ENCODE results near the gene PPM1H. TPM values are rescaled to one million over a fixed set of nuclear protein-coding genes. Genes with fewer than 3 reads are reported as not detected.
"Not testable (repeated sequence)": the region's sequence is repeated elsewhere in the genome, so short reads cannot be mapped to it uniquely, and the experiment has no call there.

The PPM1H gene
- total RNA-seq, 5 donors from 2014 or later (not counting 1 experiment from before 2014, with no cell fraction given), result 0.18 to 0.82 (median 0.42) TPM

DNA sequence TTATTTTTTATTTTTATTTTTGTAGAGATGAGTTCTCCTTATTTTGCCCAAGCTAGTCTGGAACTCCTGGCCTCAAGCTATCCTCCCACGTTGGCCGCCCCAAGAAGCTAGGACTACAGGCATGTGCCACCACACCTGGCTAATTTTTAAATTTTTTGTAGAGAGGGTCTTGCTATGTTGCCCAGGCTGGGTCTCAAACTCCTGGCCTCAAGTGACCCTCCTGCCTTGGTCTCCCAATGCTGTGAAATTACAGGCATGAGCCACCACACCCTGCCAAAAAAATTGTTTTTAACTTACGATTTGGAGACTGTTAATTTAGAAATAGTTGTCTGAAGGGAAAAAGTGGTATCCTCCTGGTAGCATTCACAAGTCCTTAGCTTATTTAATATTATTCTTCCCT is 120.7 kb downstream of the PPM1H start:
- 69% methylated on average over 2 of the region's 3 CpGs for WGBS (ENCODE audit: insufficient coverage)
- H3K4me3 Mint-ChIP-seq, result no peak overlapping the region
- Histone ChIP-seq H3K36me3 (ENCODE audit: control insufficient read depth in 2 of 2, extremely low read depth in 1 of 2, insufficient read depth in 1 of 2, low read length in 1 of 2) (no peaks in the 10 kb centered on the region), H3K4me1 (ENCODE audit: control insufficient read depth in 1 of 2, extremely low read depth in 1 of 2, insufficient read depth in 2 of 2, low read length in 2 of 2) (peaks cover 6 to 8% of the 10 kb centered on the region in 2 experiments), H3K27me3 (replicated peaks in 1 of 2; ENCODE audit: control insufficient read depth in 2 of 2, extremely low read depth in 1 of 2, insufficient read depth in 2 of 2, low read length in 1 of 2) (peaks cover 0 to 7% of the 10 kb centered on the region in 2 experiments), H3K9me3 (no peaks in the 10 kb centered on the region), H3K27ac (ENCODE audit: low read length) (no peak overlapping the region), H3K4me3 (ENCODE audit: control insufficient read depth in 1 of 2, extremely low read depth in 1 of 2, low read length in 1 of 2) (no peak overlapping the region)
- no peak for DNase-seq
- ChIA-PET POLR2A (no interaction called here), CTCF (interaction anchor here in 1 of 2 donors (0.7 kb wide), 1 partner anchor 18 kb away, joined by 3 read pairs; no protein-coding TSS in a partner anchor)
- peaks cover 7 to 31% (median 10%) of the 10 kb centered on the region in 3 donors for H3K4me1 Mint-ChIP-seq
- no peak for ATAC-seq (replicated peaks in 1 of 4)
- no peaks in the 10 kb centered on the region for H3K9me3 Mint-ChIP-seq
- H3K27me3 Mint-ChIP-seq, result peaks cover 18% of the 10 kb centered on the region in 2 donors
- H3K27ac Mint-ChIP-seq, result no peak overlapping the region
- no peaks in the 10 kb centered on the region for H3K36me3 Mint-ChIP-seq

DNA sequence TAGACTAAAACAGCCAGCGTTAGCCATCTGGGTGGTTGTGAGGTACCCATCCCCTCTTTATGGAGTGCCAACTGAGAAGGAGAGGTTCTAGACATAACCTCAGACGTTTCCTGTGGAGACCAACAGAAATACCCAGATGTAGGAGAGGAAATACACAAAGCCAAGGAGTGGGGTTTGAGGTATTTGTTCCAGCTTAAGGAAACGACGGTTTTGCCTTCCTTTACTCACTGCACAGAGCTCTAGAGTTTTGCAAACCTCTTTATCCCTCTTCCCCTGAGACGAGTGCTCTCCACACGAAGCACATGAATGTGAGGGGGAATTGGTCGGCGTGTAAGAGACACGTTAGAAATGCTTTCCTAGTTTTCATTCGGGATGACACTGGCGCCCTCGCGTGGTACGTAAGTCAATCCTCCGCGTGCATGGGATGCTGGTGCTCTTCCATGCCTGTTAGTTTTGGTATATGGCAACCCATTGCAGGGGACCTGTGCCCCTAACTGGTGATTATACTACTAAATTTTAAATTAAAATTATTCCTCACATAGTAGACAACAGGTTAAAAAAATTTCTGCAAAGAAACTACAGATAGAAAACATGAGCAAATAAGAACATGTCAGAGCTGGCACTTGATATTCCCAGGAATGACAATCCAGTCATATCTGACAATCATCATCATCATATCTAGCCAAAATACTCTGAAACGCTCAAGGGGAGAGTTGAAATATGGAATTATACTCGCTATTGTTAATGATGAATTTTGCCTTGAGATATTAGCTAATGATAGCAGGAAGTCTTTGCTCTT is 121.7 kb downstream of the PPM1H start:
- peaks cover 18% of the 10 kb centered on the region in 2 donors for H3K27me3 Mint-ChIP-seq
- Histone ChIP-seq H3K9me3 (no peaks in the 10 kb centered on the region), H3K36me3 (ENCODE audit: control insufficient read depth in 2 of 2, extremely low read depth in 1 of 2, insufficient read depth in 1 of 2, low read length in 1 of 2) (no peaks in the 10 kb centered on the region), H3K4me1 (ENCODE audit: control insufficient read depth in 1 of 2, extremely low read depth in 1 of 2, insufficient read depth in 2 of 2, low read length in 2 of 2) (peaks cover 6 to 8% of the 10 kb centered on the region in 2 experiments), H3K27me3 (replicated peaks in 1 of 2; ENCODE audit: control insufficient read depth in 2 of 2, extremely low read depth in 1 of 2, insufficient read depth in 2 of 2, low read length in 1 of 2) (peaks cover 0 to 3% of the 10 kb centered on the region in 2 experiments), H3K27ac (ENCODE audit: low read length) (no peak overlapping the region), H3K4me3 (ENCODE audit: control insufficient read depth in 1 of 2, extremely low read depth in 1 of 2, low read length in 1 of 2) (no peak overlapping the region)
- peak; percentile 37 to 47 (median 44) for ATAC-seq (replicated peaks in 1 of 4)
- 0% methylated on average over 1 of the region's 18 CpGs for WGBS (ENCODE audit: insufficient coverage)
- DNase-seq, result peak in 16 of 35 experiments; percentile 3 to 54 (median 18)
- ChIA-PET POLR2A (interaction anchor here in 1 of 2 donors (0.7 kb wide), 2 partner anchors 9 to 15 kb away, joined by 3 read pairs; no protein-coding TSS in a partner anchor), CTCF (interaction anchor here (0.6 to 1.6 kb wide), 10 partner anchors 9 to 378 kb away, joined by 3 to 7 read pairs (median 3); no protein-coding TSS in a partner anchor)
- no peaks in the 10 kb centered on the region for H3K36me3 Mint-ChIP-seq
- H3K9me3 Mint-ChIP-seq, result no peaks in the 10 kb centered on the region
- H3K4me1 Mint-ChIP-seq, result peaks cover 7 to 31% (median 10%) of the 10 kb centered on the region in 3 donors
- peak overlapping the region in 2 of 3 donors; percentile 35 to 42 for H3K4me3 Mint-ChIP-seq
- no peak overlapping the region for H3K27ac Mint-ChIP-seq

DNA sequence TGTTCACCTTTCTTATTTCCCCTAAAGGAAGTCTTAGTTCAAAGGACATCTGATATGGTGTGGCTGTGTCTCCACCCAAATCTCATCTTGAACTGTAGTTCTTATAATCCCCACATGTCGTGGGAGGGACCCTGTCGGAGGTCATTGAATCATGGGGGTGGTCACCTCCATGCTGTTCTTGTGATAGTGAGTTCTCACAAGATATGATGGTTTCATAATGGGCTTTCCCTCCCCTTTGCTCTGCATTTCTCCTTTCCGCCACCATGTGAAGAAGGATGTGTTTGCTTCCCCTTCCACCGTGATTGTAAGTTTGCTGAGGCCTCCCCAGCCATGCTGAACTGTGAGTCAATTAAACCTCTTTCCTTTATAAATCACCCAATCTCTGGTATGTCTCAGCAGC is 123.5 kb downstream of the PPM1H start:
- WGBS (ENCODE audit: insufficient coverage), result 80% methylated on average over 1 of the region's 4 CpGs
- H3K27ac Mint-ChIP-seq; H3K27ac ChIP-seq (ENCODE audit: low read length); H3K4me3 Mint-ChIP-seq; ATAC-seq (replicated peaks in 1 of 4); DNase-seq; H3K9me3 ChIP-seq; H3K27me3 ChIP-seq (replicated peaks in 1 of 2; ENCODE audit: control insufficient read depth in 2 of 2, extremely low read depth in 1 of 2, insufficient read depth in 2 of 2, low read length in 1 of 2); H3K4me3 ChIP-seq (ENCODE audit: control insufficient read depth in 1 of 2, extremely low read depth in 1 of 2, low read length in 1 of 2); H3K9me3 Mint-ChIP-seq; H3K36me3 Mint-ChIP-seq; H3K4me1 ChIP-seq (ENCODE audit: control insufficient read depth in 1 of 2, extremely low read depth in 1 of 2, insufficient read depth in 2 of 2, low read length in 2 of 2); H3K36me3 ChIP-seq (ENCODE audit: control insufficient read depth in 2 of 2, extremely low read depth in 1 of 2, insufficient read depth in 1 of 2, low read length in 1 of 2); POLR2A ChIA-PET: not testable (repeated sequence)
- Mint-ChIP-seq H3K27me3 (peaks cover 12 to 14% of the 10 kb centered on the region in 2 donors), H3K4me1 (peaks cover 7 to 26% (median 7%) of the 10 kb centered on the region in 3 donors)
- CTCF ChIA-PET, result interaction anchor here in 1 of 2 donors (0.6 kb wide), 1 partner anchor 15 kb away, joined by 4 read pairs; no protein-coding TSS in a partner anchor

DNA sequence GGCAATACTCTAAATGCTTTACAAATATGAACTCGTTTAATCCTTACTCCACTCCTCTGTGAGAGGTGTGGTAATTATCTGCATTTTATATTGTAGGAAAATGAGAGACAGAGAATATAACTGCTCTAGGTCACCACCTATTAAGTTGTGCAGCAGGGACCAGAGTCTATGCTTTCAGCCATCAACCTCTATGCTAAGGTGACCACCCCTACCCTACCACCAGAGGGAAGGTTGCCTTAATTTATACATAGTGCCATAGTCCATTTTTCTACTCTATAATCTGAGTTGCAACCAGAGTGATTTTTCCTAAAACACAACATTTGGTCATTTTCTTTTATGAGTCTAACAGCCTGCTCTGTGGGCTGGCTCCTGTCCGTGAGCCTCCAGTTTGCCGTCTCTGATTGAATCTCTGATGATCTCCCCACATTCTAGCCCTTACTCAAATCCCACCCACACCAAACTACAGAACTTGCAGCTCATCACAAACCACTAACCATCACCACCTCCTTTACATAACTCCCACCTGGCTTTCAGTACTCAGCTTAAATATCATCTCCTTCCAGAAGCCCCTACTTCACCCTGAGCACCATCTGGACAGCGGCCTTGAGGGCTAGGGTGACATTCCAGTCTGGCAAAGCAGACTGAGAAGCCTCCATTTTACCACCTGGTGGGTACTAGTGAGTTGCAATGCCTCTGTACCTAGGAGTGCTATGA is 126.6 kb downstream of the PPM1H start:
- DNase-seq (no peak), ATAC-seq (replicated peaks in 1 of 4) (no peak)
- no peaks in the 10 kb centered on the region for H3K27me3 Mint-ChIP-seq
- Histone ChIP-seq H3K4me1 (ENCODE audit: control insufficient read depth in 1 of 2, extremely low read depth in 1 of 2, insufficient read depth in 2 of 2, low read length in 2 of 2) (peaks cover 5 to 8% of the 10 kb centered on the region in 2 experiments), H3K27ac (ENCODE audit: low read length) (no peak overlapping the region), H3K36me3 (ENCODE audit: control insufficient read depth in 2 of 2, extremely low read depth in 1 of 2, insufficient read depth in 1 of 2, low read length in 1 of 2) (peaks cover 0 to 2% of the 10 kb centered on the region in 2 donors), H3K27me3 (replicated peaks in 1 of 2; ENCODE audit: control insufficient read depth in 2 of 2, extremely low read depth in 1 of 2, insufficient read depth in 2 of 2, low read length in 1 of 2) (peaks cover 0 to 2% of the 10 kb centered on the region in 2 experiments), H3K9me3 (no peaks in the 10 kb centered on the region), H3K4me3 (ENCODE audit: control insufficient read depth in 1 of 2, extremely low read depth in 1 of 2, low read length in 1 of 2) (no peak overlapping the region)
- H3K27ac Mint-ChIP-seq, result no peak overlapping the region
- POLR2A ChIA-PET, result no interaction called here
- CTCF ChIA-PET, result interaction anchor here in 1 of 2 donors (1.0 kb wide), 1 partner anchor 11 kb away, joined by 3 read pairs; no protein-coding TSS in a partner anchor
- H3K36me3 Mint-ChIP-seq, result no peaks in the 10 kb centered on the region
- H3K9me3 Mint-ChIP-seq, result no peaks in the 10 kb centered on the region
- peaks cover 6 to 24% (median 7%) of the 10 kb centered on the region in 3 donors for H3K4me1 Mint-ChIP-seq
- H3K4me3 Mint-ChIP-seq, result no peak overlapping the region
- 15% methylated on average over 2 of the region's 4 CpGs for WGBS (ENCODE audit: insufficient coverage)

DNA sequence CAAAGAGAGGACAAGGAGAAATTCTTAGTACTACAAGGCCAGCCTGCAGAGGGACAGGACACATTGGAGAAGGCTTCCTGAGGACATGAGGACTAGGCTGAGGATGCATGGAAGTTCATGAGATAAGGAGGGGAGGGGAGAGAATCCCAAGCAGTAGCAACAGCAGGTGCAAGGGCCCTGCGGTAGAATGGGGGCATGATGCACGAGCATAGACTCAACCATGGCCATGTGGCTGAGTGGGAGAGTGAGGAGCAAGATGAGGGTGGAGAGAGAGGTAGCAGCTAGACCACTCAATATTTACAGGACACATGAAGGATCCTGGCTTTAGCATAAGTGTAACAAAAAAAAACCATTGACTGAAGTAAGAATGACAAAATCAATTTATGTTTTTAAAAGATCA is 128.1 kb downstream of the PPM1H start:
- DNase-seq, result no peak
- Histone ChIP-seq H3K36me3 (ENCODE audit: control insufficient read depth in 2 of 2, extremely low read depth in 1 of 2, insufficient read depth in 1 of 2, low read length in 1 of 2) (peaks cover 0 to 2% of the 10 kb centered on the region in 2 donors), H3K4me1 (ENCODE audit: control insufficient read depth in 1 of 2, extremely low read depth in 1 of 2, insufficient read depth in 2 of 2, low read length in 2 of 2) (peaks cover 0 to 4% of the 10 kb centered on the region in 2 experiments), H3K27me3 (replicated peaks in 1 of 2; ENCODE audit: control insufficient read depth in 2 of 2, extremely low read depth in 1 of 2, insufficient read depth in 2 of 2, low read length in 1 of 2) (peaks cover 0 to 1% of the 10 kb centered on the region in 2 experiments), H3K27ac (ENCODE audit: low read length) (no peak overlapping the region), H3K9me3 (no peaks in the 10 kb centered on the region), H3K4me3 (ENCODE audit: control insufficient read depth in 1 of 2, extremely low read depth in 1 of 2, low read length in 1 of 2) (no peak overlapping the region)
- ChIA-PET POLR2A (no interaction called here), CTCF (interaction anchor here (0.8 to 1.2 kb wide), 2 partner anchors 12 to 13 kb away, joined by 3 to 4 read pairs; no protein-coding TSS in a partner anchor)
- no peak for ATAC-seq (replicated peaks in 1 of 4)
- H3K36me3 Mint-ChIP-seq, result no peaks in the 10 kb centered on the region
- no peak overlapping the region for H3K27ac Mint-ChIP-seq
- 100% methylated on average over 1 of the region's 2 CpGs for WGBS (ENCODE audit: insufficient coverage)
- H3K9me3 Mint-ChIP-seq, result no peaks in the 10 kb centered on the region
- no peaks in the 10 kb centered on the region for H3K27me3 Mint-ChIP-seq
- no peak overlapping the region for H3K4me3 Mint-ChIP-seq
- peaks cover 0 to 12% (median 0%) of the 10 kb centered on the region in 3 donors for H3K4me1 Mint-ChIP-seq

DNA sequence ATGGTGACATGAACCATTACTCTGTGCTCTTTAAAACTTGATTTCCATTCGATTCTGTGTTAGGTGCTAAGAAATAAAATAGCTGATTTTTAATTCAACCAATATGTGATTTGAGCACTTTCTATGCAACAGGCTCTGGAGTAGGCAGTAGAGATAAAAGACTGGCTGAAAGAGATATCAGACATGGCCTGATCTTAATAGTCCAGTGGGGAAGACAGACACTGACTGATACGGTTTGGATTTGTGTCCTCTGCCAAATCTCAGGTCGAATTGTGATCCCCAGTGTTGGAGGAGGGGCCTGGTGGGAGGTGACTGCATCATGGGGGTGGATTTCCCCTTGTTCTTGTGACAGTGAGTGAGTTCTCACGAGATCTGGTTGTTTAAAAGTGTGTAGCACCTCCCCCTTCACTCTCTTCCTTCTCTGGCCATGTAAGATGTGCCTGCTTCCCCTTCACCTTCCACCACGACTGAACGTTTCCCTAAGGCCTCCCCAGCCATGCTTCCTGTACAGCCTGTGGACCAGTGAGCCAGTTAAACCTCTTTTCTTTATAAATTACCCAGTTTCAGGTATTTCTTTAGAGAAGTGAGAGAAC is 128.6 kb downstream of the PPM1H start:
- ATAC-seq (replicated peaks in 1 of 4), result no peak
- Mint-ChIP-seq H3K4me1 (peaks cover 0 to 6% (median 0%) of the 10 kb centered on the region in 3 donors), H3K27me3 (no peaks in the 10 kb centered on the region), H3K36me3 (no peaks in the 10 kb centered on the region), H3K27ac (no peak overlapping the region), H3K4me3 (no peak overlapping the region), H3K9me3 (no peaks in the 10 kb centered on the region)
- ChIA-PET CTCF (interaction anchor here (0.8 to 1.2 kb wide), 3 partner anchors 9 to 12 kb away, joined by 3 to 4 read pairs (median 4); no protein-coding TSS in a partner anchor), POLR2A (no interaction called here)
- Histone ChIP-seq H3K36me3 (ENCODE audit: control insufficient read depth in 2 of 2, extremely low read depth in 1 of 2, insufficient read depth in 1 of 2, low read length in 1 of 2) (peaks cover 0 to 2% of the 10 kb centered on the region in 2 donors), H3K4me1 (ENCODE audit: control insufficient read depth in 1 of 2, extremely low read depth in 1 of 2, insufficient read depth in 2 of 2, low read length in 2 of 2) (peaks cover 0 to 3% of the 10 kb centered on the region in 2 experiments), H3K9me3 (no peaks in the 10 kb centered on the region), H3K27me3 (replicated peaks in 1 of 2; ENCODE audit: control insufficient read depth in 2 of 2, extremely low read depth in 1 of 2, insufficient read depth in 2 of 2, low read length in 1 of 2) (peaks cover 0 to 4% of the 10 kb centered on the region in 2 experiments), H3K4me3 (ENCODE audit: control insufficient read depth in 1 of 2, extremely low read depth in 1 of 2, low read length in 1 of 2) (no peak overlapping the region), H3K27ac (ENCODE audit: low read length) (no peak overlapping the region)
- 55% methylated on average over 3 of the region's 6 CpGs for WGBS (ENCODE audit: insufficient coverage)
- no peak for DNase-seq
